Measurements from ENCODE around the gene GLB1L.

Gene GLB1L

GRCh38 chr2:219251656-219252055 is 6.4 kb upstream of the GLB1L start:
- TF ChIP-seq ZFX (IDR thresholded peaks at IDR 0.05; ENCODE audit: borderline replicate concordance) (no peak), CTCF (IDR thresholded peaks at IDR 0.05) (no peak)
- H3K27ac ChIP-seq = peak overlapping the region; percentile 97; the same call in 1 of the 2 replicates

GRCh38 chr2:219250049-219250781 is 5.0 kb upstream of the GLB1L start:
- no peak for TF ChIP-seq ZFX (IDR thresholded peaks at IDR 0.05; ENCODE audit: borderline replicate concordance)
- no peak for TF ChIP-seq CTCF (IDR thresholded peaks at IDR 0.05)
- peak overlapping the region; percentile 97 for H3K27ac ChIP-seq

- peak overlapping the region; percentile 97 for H3K27ac ChIP-seq
- TF ChIP-seq ZFX (IDR thresholded peaks at IDR 0.05; ENCODE audit: borderline replicate concordance) = no peak
Observed at GRCh38 chr2:219249203-219249980, 4.1 kb upstream of the GLB1L start.

- H3K27ac ChIP-seq = peak overlapping the region; percentile 97
- TF ChIP-seq CTCF (IDR thresholded peaks at IDR 0.05) (no peak), ZFX (IDR thresholded peaks at IDR 0.05; ENCODE audit: borderline replicate concordance) (no peak)
Observed at GRCh38 chr2:219248845-219249202, 3.6 kb upstream of the GLB1L start.

GRCh38 chr2:219247678-219248642 is 2.7 kb upstream of the GLB1L start:
- TF ChIP-seq CTCF (IDR thresholded peaks at IDR 0.05) (no peak), ZFX (IDR thresholded peaks at IDR 0.05; ENCODE audit: borderline replicate concordance) (no peak)
- H3K27ac ChIP-seq = peak overlapping the region; percentile 97

GRCh38 chr2:219246559-219246958 is 1.3 kb upstream of the GLB1L start:
- TF ChIP-seq CTCF (IDR thresholded peaks at IDR 0.05) (no peak), ZFX (IDR thresholded peaks at IDR 0.05; ENCODE audit: borderline replicate concordance) (no peak)
- peak overlapping the region; percentile 88 for H3K27ac ChIP-seq

GRCh38 chr2:219245899-219246230 is 621 bp upstream of the GLB1L start:
- TF ChIP-seq CTCF (IDR thresholded peaks at IDR 0.05) = no peak
- H3K27ac ChIP-seq = peak overlapping the region; percentile 88

Data from 22Rv1 (cell line).